NCI-H146 treated with DMSO at 0.1 percent for 48 hours (cell line): ENCODE results near the gene EXD3.

Experiments used
- DNase-seq: peaks from one replicate; lab custom pipeline; 2025; ENCODE audit not compliant: unreplicated experiment; lab: John Stamatoyannopoulos, UW

EXD3 gene

DNA sequence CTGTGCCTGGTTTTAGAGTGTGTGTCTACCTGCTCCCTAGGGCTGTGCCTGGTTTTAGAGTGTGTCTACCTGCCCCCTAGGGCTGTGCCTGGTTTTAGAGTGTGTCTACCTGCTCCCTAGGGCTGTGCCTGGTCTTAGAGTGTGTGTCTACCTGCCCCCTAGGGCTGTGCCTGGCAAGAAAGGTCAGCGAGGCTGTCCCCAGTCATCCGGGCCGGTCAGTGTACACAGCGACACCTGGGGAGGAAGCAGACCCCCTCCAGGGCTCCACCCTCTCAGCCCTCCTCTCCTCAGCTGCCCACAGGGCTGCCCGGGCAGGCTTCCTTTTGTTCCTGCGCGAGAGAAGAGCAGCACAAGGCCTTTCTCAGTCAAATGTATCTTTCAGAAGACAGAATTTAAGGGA, 125.0 kb downstream of the EXD3 start:
- DNase-seq: no peak

GRCh38 chr9:137296670-137297664, 126.0 kb downstream of the EXD3 start:
- no peak for DNase-seq

DNA sequence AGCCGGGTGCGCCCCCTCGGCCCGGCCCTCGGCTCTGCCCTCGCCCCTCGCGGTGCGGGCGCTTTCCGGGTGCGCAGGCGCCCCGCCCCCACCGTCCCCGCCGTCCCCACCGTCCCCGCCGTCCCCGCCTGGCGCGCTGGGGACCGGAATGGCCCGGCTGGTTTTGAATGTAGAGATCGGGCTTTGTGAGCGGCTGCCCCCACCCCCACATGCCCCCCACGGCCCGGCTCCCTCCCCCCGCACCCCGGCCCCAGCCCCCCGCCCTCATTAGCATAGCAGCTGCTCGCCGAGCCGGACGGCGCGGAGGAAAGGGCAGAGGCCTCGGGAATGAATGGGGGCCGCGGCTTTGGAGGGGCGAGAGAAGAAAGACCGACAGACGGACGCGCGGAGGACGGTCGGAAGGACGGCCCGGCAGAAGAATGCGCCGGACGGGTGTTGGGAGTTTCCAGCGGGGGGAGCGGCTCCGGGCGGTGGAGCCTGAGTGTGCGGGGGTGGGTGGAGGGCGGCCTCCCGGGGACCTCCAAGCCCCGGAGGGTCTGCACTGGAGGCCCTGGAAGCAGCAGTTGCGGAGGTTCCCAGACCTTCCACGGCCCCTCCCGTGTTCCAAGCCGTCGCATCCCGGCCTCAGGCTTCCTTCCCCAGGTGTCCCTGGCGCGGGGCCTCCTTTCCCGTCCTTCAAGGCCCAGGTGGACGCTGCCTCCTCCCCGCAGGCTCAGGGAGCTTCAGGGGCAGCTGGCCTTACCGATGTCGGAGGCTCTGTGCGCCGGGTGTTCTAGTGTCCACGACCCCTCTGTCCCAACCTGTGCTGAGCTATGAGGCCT, 126.9 kb downstream of the EXD3 start:
- DNase-seq: no peak

- no peak for DNase-seq
Observed at GRCh38 chr9:137295238-137295811, 127.6 kb downstream of the EXD3 start.

DNA sequence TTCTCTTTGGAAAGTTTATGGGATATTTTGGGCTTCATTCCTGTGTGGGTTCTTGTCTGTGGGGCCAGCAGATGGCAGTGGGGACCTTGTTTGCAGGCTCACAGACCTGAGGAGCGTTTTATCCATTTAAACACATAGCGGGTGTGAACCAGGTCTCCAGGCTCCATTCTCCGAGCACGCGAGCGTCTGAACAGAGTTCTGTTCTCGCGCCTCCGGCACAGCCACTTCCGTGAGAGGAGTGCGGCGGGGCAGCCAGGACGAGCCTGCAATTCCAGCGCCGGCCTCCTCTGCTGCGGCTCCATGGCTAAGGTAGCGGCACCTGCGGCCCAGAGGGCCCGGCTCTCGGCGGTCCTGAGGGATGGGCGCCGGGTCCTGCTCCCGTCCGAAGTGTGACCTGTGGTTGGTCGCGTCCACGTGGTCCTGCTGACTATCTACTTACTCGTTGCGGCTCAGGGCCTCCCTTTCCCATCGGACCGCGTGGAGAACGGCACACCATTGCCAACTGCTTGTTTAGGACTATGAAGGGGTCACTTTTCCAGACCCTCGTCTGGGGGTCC, 128.2 kb downstream of the EXD3 start:
- DNase-seq: no peak

DNA sequence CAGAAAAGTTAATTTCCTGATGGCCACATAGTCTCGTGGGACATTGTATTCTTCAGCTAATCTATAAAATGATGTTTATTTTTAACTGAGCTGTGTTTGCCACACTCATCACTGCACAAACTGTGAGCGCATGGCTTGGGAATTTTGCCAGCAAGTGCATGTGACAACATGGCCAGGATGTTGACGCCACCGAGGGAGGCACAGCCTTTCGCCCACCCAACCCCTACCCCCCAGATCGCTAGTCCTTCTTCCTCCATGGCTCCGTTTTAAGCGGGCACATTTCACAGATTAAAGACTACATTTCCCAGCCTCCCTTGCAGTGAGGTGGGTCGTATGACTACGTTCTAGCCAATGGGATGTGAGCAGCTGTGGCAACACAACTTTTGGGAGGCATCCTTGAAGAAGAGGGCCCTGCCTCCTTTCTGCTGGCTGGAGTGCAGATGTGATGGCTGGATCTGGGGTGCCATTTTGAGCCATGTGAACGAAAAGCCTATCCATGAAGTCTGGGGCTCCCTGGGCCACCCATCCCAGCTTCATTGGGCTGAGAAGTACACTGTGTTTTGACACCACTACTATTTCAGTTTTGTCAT, 128.8 kb downstream of the EXD3 start:
- DNase-seq: peak; percentile 47

- DNase-seq: no peak
Observed at GRCh38 chr9:137293482-137294090, 129.4 kb downstream of the EXD3 start.

- DNase-seq: no peak
Observed at GRCh38 chr9:137293094-137293481, 129.9 kb downstream of the EXD3 start.

GRCh38 chr9:137286975-137287383, 136.0 kb downstream of the EXD3 start:
- DNase-seq: peak; percentile 17

GRCh38 chr9:137281345-137282116, 141.4 kb downstream of the EXD3 start:
- no peak for DNase-seq

DNA sequence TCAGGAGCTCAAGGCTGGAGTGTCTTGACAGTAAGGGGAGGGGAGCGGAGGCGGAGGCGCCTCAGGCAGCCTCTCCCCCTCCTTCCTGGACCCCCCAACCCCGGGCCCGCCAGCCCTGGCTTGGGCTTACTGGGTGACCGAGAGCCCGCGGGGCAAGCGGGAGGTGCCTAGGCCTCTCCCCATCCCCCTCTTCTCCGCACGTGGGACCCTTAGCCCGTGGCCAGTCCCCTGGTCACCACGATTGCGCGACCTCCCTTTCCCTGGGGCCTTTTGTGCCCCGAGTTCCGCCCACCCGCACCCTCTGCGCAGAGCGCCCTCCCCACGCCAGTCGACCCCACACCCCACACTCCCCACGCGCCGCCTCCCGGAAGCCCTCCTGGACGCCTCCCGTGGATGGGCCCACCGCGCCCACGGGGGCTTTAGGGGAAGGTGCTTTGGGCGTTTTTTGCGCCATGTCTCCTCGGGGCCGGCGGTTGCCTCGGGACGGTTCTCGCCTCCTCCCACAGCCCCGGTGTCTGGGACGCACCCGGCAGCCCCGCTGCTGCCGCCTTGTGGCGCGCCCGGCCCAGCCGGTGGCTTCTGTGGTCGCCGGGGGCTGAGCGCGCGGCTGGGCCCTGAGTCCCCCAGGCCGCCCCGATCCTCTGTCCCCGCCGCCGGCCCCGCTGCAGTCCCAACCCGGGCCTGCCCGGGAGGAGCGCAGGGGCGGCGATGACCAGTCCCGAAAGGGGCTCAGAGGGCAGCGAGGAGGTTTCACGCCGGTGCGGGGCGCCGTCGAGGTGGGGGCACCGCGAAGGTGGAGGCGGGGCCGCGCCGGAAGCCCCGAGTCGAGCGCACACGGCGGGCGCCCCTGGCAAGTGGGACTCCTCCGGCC, 142.3 kb downstream of the EXD3 start:
- no peak for DNase-seq

GRCh38 chr9:137279741-137280473, 143.1 kb downstream of the EXD3 start:
- no peak for DNase-seq

DNA sequence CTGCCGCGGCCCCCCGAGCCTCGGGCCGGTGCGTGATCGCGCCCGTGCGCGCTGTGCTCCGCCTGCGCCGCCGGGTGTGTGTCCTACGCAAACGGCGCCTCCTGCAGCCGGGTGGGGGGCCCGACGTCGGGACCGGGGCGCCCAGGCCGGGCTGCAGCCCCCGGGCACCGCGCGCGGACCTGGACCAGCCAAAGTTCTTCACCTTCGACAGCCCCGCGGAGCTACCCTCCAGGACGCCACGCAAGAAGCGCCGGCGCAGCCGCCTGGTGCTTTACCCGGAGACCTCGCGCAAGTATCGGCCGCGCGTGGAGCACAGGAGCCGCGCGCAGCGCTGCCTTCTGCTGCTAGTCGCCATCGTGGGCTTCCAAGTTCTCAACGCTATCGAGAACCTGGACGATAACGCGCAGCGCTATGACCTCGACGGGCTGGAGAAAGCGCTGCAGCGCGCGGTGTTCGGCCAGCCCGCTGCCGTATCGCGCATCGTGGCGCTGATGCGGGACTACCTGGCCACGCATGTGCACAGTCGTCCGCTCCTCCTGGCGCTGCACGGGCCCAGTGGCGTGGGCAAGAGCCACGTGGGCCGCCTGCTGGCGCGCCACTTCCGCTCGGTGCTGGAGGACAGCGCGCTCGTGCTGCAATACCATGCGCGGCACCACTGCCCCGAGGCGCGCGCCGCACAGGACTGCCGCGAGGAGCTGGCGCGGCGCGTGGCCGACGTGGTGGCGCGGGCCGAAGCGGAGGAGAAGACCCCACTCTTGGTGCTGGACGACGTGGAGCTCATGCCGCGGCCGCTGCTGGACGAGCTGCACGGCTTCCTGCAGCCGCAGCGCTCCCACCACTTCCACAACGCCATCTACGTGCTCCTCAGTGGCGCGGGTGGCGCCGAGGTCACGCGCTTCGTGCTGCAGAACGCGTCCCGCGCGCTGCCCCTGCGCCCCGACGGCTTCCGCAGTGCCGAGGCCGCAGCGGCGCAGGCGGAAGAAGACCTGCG, 143.9 kb downstream of the EXD3 start:
- DNase-seq: no peak

GRCh38 chr9:137278061-137278701, 144.8 kb downstream of the EXD3 start:
- no peak for DNase-seq

GRCh38 chr9:137277329-137278041, 145.5 kb downstream of the EXD3 start, which contains the start of gene TOR4A:
Gene TOR4A, plus strand, starts transcription at chr9:137277726. Its CDS starts 964 bp downstream, at chr9:137278690.
- DNase-seq: no peak
